Peyer's patch (tissue), 4 donors: Measurements from ENCODE around the gene ACOX3.

Experiments
- POLR2A ChIP-seq, 2 donors: fragments of 450-650 bp; IDR thresholded peaks; one replicate each; pipeline ENCODE4 v1.5.1; 2017; ENCODE audit warnings: antibody characterized with exemption in 2 of 2, mild to moderate bottlenecking in 2 of 2, moderate library complexity in 2 of 2
- TF ChIP-seq, protein P1 (sequence below), 6 experiments: fragments of 450-650 bp in 4 of 6; fragments of 200-600 bp in 2 of 6; sonication (generic) in 1 of 6; IDR thresholded peaks; one replicate each; pipeline ENCODE4 v1.5.1; 2017 to 2019; ENCODE audit warnings: antibody characterized with exemption in 6 of 6, mild to moderate bottlenecking in 3 of 6, moderate library complexity in 1 of 6

DNA sequence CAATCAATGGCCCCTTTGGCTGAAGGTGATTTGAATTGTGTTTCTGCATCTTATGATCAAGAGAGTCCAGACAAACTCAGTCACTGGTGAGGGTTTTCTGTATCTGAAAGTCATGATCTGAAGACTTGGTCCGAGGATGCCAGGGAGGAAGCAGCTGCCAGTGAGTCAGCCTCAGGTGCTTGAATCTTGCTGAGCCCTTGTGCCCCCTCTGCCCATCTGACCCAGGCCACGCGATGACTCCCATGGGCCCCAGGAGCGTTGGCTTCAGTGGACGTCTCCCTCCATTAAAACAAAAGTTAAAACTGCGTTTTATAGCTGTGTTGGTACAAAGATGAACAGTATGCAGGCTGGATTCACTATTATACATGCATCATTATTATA is 109.0 kb downstream of the ACOX3 start:
- TF ChIP-seq, protein P1, sequence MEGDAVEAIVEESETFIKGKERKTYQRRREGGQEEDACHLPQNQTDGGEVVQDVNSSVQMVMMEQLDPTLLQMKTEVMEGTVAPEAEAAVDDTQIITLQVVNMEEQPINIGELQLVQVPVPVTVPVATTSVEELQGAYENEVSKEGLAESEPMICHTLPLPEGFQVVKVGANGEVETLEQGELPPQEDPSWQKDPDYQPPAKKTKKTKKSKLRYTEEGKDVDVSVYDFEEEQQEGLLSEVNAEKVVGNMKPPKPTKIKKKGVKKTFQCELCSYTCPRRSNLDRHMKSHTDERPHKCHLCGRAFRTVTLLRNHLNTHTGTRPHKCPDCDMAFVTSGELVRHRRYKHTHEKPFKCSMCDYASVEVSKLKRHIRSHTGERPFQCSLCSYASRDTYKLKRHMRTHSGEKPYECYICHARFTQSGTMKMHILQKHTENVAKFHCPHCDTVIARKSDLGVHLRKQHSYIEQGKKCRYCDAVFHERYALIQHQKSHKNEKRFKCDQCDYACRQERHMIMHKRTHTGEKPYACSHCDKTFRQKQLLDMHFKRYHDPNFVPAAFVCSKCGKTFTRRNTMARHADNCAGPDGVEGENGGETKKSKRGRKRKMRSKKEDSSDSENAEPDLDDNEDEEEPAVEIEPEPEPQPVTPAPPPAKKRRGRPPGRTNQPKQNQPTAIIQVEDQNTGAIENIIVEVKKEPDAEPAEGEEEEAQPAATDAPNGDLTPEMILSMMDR (IDR thresholded peaks at IDR 0.05): no peak
- TF ChIP-seq POLR2A (IDR thresholded peaks at IDR 0.05): no peak
